IMR-90 (cell line): ENCODE measurements around the gene ITGA4. TPM values are rescaled to one million over a fixed set of nuclear protein-coding genes. Genes with fewer than 3 reads are reported as not detected.

Experiments
- ATAC-seq: fragments of 200-7000 bp; cut with Tn5 transposase; 2 replicates; pipeline ENCODE4 v1.9.1; 2020; ENCODE audit warnings: low read depth, mild to moderate bottlenecking, moderate library complexity
- BruUV-seq: library from RNA; stranded (reverse); fragments of 400-500 nt; replicated peaks from 2 replicates; lab custom pipeline; 2021; lab: Mats Ljungman, UMichigan
- CTCF ChIA-PET: fragments of 300-600 bp; formaldehyde crosslinking; extraction: SDS; loops from one replicate; lab custom pipeline; 2021; ENCODE audit warnings: antibody characterized with exemption; lab: Yijun Ruan, JAX
- POLR2A ChIA-PET: fragments of 300-600 bp; sonication (Branson Sonifier 250); formaldehyde crosslinking; loops from one replicate; lab custom pipeline; 2022; ENCODE audit warnings: antibody characterized with exemption; ENCODE audit not compliant: unreplicated experiment; lab: Charles Lee
- DNase-seq: peaks from one replicate; pipeline ENCODE4 v3.0.0; 2013
- H2AFZ ChIP-seq: replicated peaks from 2 replicates; pipeline ENCODE3; 2013; ENCODE audit warnings: low read length, mild to moderate bottlenecking; ENCODE audit not compliant: poor library complexity
- H2AK5ac ChIP-seq: 2 replicates; pipeline ENCODE4 v1.6.1; 2013; ENCODE audit warnings: low read depth, low read length, inconsistent platforms
- H2AK9ac ChIP-seq: replicated peaks from 2 replicates; pipeline ENCODE3; 2013; ENCODE audit warnings: mild to moderate bottlenecking, low read depth, low read length, moderate library complexity; ENCODE audit not compliant: poor library complexity
- H2BK120ac ChIP-seq: 2 replicates; pipeline ENCODE4 v1.6.1; 2013; ENCODE audit warnings: low read depth, low read length, inconsistent platforms
- H2BK15ac ChIP-seq: 3 replicates; pipeline ENCODE4 v1.6.1; 2013; ENCODE audit warnings: low read depth, low read length, inconsistent platforms
- H2BK20ac ChIP-seq: 2 replicates; pipeline ENCODE4 v1.6.1; 2013; ENCODE audit warnings: low read depth, mild to moderate bottlenecking, inconsistent platforms, low read length, moderate library complexity
- H2BK5ac ChIP-seq: 2 replicates; pipeline ENCODE4 v1.6.1; 2013; ENCODE audit warnings: mild to moderate bottlenecking, low read depth, low read length, inconsistent platforms; ENCODE audit not compliant: poor library complexity, severe bottlenecking
- H3K14ac ChIP-seq: replicated peaks from 2 replicates; pipeline ENCODE4 v1.6.1; 2013; ENCODE audit warnings: low read depth, low read length, inconsistent platforms
- H3K18ac ChIP-seq: 2 replicates; pipeline ENCODE4 v1.6.1; 2013; ENCODE audit warnings: low read depth, low read length, control low read depth
- H3K23ac ChIP-seq: 2 replicates; pipeline ENCODE4 v1.6.1; 2013; ENCODE audit warnings: low read depth, low read length, inconsistent platforms
- H3K27ac ChIP-seq: 2 replicates; pipeline ENCODE4 v1.5.1; 2013; ENCODE audit warnings: mild to moderate bottlenecking, control low read depth, low read length; ENCODE audit not compliant: insufficient read depth
- H3K27me3 ChIP-seq: 2 replicates; pipeline ENCODE4 v1.6.1; 2013; ENCODE audit warnings: low read length; ENCODE audit not compliant: control insufficient read depth, insufficient read depth
- H3K36me3 ChIP-seq: 2 replicates; pipeline ENCODE4 v1.6.1; 2013; ENCODE audit warnings: low read length, mixed read lengths; ENCODE audit not compliant: control insufficient read depth, insufficient read depth
- H3K4ac ChIP-seq: 2 replicates; pipeline ENCODE4 v1.6.1; 2013; ENCODE audit warnings: low read depth, low read length, inconsistent platforms
- H3K4me1 ChIP-seq: 2 replicates; pipeline ENCODE4 v1.6.1; 2013; ENCODE audit warnings: low read length, mixed read lengths; ENCODE audit not compliant: control insufficient read depth, insufficient read depth
- H3K4me2 ChIP-seq: 2 replicates; pipeline ENCODE4 v1.6.1; 2013; ENCODE audit warnings: low read depth, mild to moderate bottlenecking, control low read depth, low read length, moderate library complexity
- H3K4me3 ChIP-seq: 2 replicates; pipeline ENCODE4 v1.5.1; 2013; ENCODE audit warnings: low read depth, mild to moderate bottlenecking, control low read depth, low read length, moderate library complexity; ENCODE audit not compliant: insufficient read depth
- H3K56ac ChIP-seq: 2 replicates; pipeline ENCODE4 v1.6.1; 2013; ENCODE audit warnings: low read length, inconsistent platforms; ENCODE audit not compliant: insufficient read depth; ENCODE audit errors: extremely low read depth
- H3K79me1 ChIP-seq, 2 experiments: 2 replicates each; pipeline ENCODE4 v1.6.1; 2013; ENCODE audit warnings: low read length in 2 of 2, inconsistent platforms in 1 of 2, low read depth in 1 of 2
- H3K9ac ChIP-seq: 2 replicates; pipeline ENCODE4 v1.6.1; 2013; ENCODE audit warnings: low read depth, low read length, control low read depth
- H3K9me1 ChIP-seq: 2 replicates; pipeline ENCODE4 v1.6.1; 2013; ENCODE audit warnings: low read length, inconsistent platforms; ENCODE audit not compliant: insufficient read depth
- H3K9me3 ChIP-seq: 2 replicates; pipeline ENCODE4 v1.6.1; 2013; ENCODE audit warnings: low read length; ENCODE audit not compliant: control insufficient read depth, insufficient read depth
- H4K20me1 ChIP-seq: 2 replicates; pipeline ENCODE4 v1.6.1; 2013; ENCODE audit warnings: low read length, inconsistent platforms; ENCODE audit not compliant: insufficient read depth
- H4K5ac ChIP-seq: 2 replicates; pipeline ENCODE4 v1.6.1; 2013; ENCODE audit warnings: mild to moderate bottlenecking, low read depth, low read length, control low read depth
- H4K8ac ChIP-seq, 2 experiments: 2 replicates each; pipeline ENCODE4 v1.6.1; 2013; ENCODE audit warnings: low read depth in 2 of 2, low read length in 2 of 2, control low read depth in 1 of 2, inconsistent platforms in 1 of 2
- H4K91ac ChIP-seq: 2 replicates; pipeline ENCODE4 v1.6.1; 2013; ENCODE audit warnings: low read depth, low read length, inconsistent platforms; ENCODE audit not compliant: insufficient read depth
- BHLHE40 ChIP-seq: fragments of 150-350 bp; IDR thresholded peaks from 2 replicates; pipeline ENCODE4 v1.6.1; 2016; ENCODE audit warnings: mild to moderate bottlenecking, low read depth, low read length
- CEBPB ChIP-seq: IDR thresholded peaks from 2 replicates; pipeline ENCODE4 v1.6.1; 2012; ENCODE audit warnings: low read depth, low read length, improper control_type of control experiment
- CTCF ChIP-seq: conservative IDR thresholded peaks from 2 replicates; pipeline ENCODE4 v1.5.1; 2012; ENCODE audit warnings: mild to moderate bottlenecking, low read depth, low read length, improper control_type of control experiment
- ELK1 ChIP-seq: fragments of 150-350 bp; IDR thresholded peaks from 2 replicates; pipeline ENCODE4 v1.6.1; 2016; ENCODE audit warnings: low read depth, mild to moderate bottlenecking, low read length, moderate library complexity, borderline replicate concordance
- FOS ChIP-seq: fragments of 150-350 bp; IDR thresholded peaks from 2 replicates; pipeline ENCODE4 v1.6.1; 2016; ENCODE audit warnings: low read depth, low read length
- MAZ ChIP-seq: IDR thresholded peaks from 2 replicates; pipeline ENCODE4 v1.6.1; 2012; ENCODE audit warnings: low read depth, mild to moderate bottlenecking, low read length, improper control_type of control experiment, moderate library complexity, borderline replicate concordance
- MXI1 ChIP-seq: IDR thresholded peaks from 2 replicates; pipeline ENCODE4 v1.6.1; 2012; ENCODE audit warnings: low read depth, mild to moderate bottlenecking, low read length, moderate library complexity, borderline replicate concordance
- NFE2L2 ChIP-seq: fragments of 150-350 bp; IDR thresholded peaks from 2 replicates; pipeline ENCODE4 v1.6.1; 2016; ENCODE audit warnings: low read depth, mild to moderate bottlenecking, low read length
- POLR2A ChIP-seq: IDR thresholded peaks from 2 replicates; pipeline ENCODE4 v1.6.1; 2012; ENCODE audit warnings: mild to moderate bottlenecking, low read depth, low read length
- RAD21 ChIP-seq: IDR thresholded peaks from 2 replicates; pipeline ENCODE4 v1.6.1; 2012; ENCODE audit warnings: low read length, improper control_type of control experiment
- RCOR1 ChIP-seq: IDR thresholded peaks from 2 replicates; pipeline ENCODE4 v1.6.1; 2012; ENCODE audit warnings: mild to moderate bottlenecking, low read length, improper control_type of control experiment; ENCODE audit not compliant: insufficient replicate concordance
- RFX5 ChIP-seq: IDR thresholded peaks from 2 replicates; pipeline ENCODE4 v1.8.0; 2012; ENCODE audit warnings: low read depth, mild to moderate bottlenecking, low read length, moderate library complexity
- SMC3 ChIP-seq: fragments of 150-350 bp; IDR thresholded peaks from 2 replicates; pipeline ENCODE4 v1.6.1; 2016; ENCODE audit warnings: low read depth, mild to moderate bottlenecking, antibody characterized with exemption, low read length, moderate library complexity
- USF2 ChIP-seq: fragments of 150-350 bp; IDR thresholded peaks from 2 replicates; pipeline ENCODE4 v1.6.1; 2017; ENCODE audit warnings: mild to moderate bottlenecking, antibody characterized with exemption, low read length, low read depth
- WGBS, 2 experiments: methylation state at CpG; one replicate each; pipeline versions ENCODE4 v1.1.5 to v1.1.7; 2013; ENCODE audit warnings: missing lambda C conversion rate in 2 of 2; ENCODE audit not compliant: insufficient read length in 1 of 2; ENCODE audit errors: extremely low coverage in 2 of 2; 5-methylcytosine and 5-hydroxymethylcytosine counted together
- dilution Hi-C: fragments of 300-500 bp; cut with HindIII; formaldehyde crosslinking; loops from one replicate; pipeline ENCODE4 v1.14.3; 2018; ENCODE audit warnings: low sequenced_read_pairs; ENCODE audit not compliant: unreplicated experiment
- in situ Hi-C: fragments of 300-500 bp; cut with MboI; formaldehyde crosslinking; loops from 3 replicates; pipeline ENCODE4 v1.14.3; 2019; ENCODE audit warnings: low sequenced_read_pairs, inconsistent platforms, mixed read lengths
- intact Hi-C: fragments of 100-400 bp; cut with micrococcal nuclease; formaldehyde crosslinking; loops from 2 replicates; pipeline ENCODE4 v1.10.0; 2022
- polyA plus RNA-seq, 3 experiments: library from polyadenylated mRNA; depleted of rRNA; stranded (reverse); fragments of >200 nt; gene quantifications; 2 replicates each; pipeline ENCODE4 v1.2.3, GENCODE V29; 2012; ENCODE audit warnings: low replicate concordance in 1 of 3
- total RNA-seq: library from RNA; depleted of rRNA; stranded (reverse); fragments of >200 nt; gene quantifications from 2 replicates; pipeline ENCODE4 v1.2.3, GENCODE V29; 2012

ITGA4 gene
- total and polyA plus RNA-seq, 2 of the 4 experiments (the other 2 are of a cell fraction), result 6.9 to 13.6 TPM

- ChIA-PET CTCF (interaction anchor here (0.6 to 1.0 kb wide), 2 partner anchors 139 to 1433 kb away, joined by 3 to 7 read pairs; no protein-coding TSS in a partner anchor), POLR2A (no interaction called here)
- no peak overlapping the region for H3K56ac ChIP-seq
- no peak overlapping the region for H3K14ac ChIP-seq
- no peak overlapping the region for H2BK5ac ChIP-seq
- H2AK5ac ChIP-seq, result no peak overlapping the region
- intact Hi-C loops (loop anchor here (5.0 kb wide), 1 partner anchor 1077 kb away; no protein-coding TSS in a partner anchor), dilution Hi-C loops (no loop called here), in situ Hi-C loops (loop anchor here (5.0 to 25.0 kb wide), 2 partner anchors 142 to 562 kb away; no protein-coding TSS in a partner anchor)
- no CpG with 5 or more reads among the region's 2 CpGs for WGBS, 2 experiments
- H3K23ac ChIP-seq, result no peak overlapping the region
- no peak overlapping the region for H3K27ac ChIP-seq
- DNase-seq, result no peak
- no peak overlapping the region for H2BK15ac ChIP-seq
- H4K8ac ChIP-seq, result no peak overlapping the region
- H4K20me1 ChIP-seq, result no peaks in the 10 kb centered on the region
- H3K4me1 ChIP-seq, result no peaks in the 10 kb centered on the region
- no peak overlapping the region for H2BK120ac ChIP-seq
- H2AFZ ChIP-seq, result no peak overlapping the region
- BruUV-seq, result no TSS peak
- no peak overlapping the region for H3K4me2 ChIP-seq
- H3K9me3 ChIP-seq, result no peaks in the 10 kb centered on the region
- no peaks in the 10 kb centered on the region for H3K79me1 ChIP-seq
- H4K91ac ChIP-seq, result no peak overlapping the region
- H3K36me3 ChIP-seq, result no peaks in the 10 kb centered on the region
- ATAC-seq, result no peak
- H2AK9ac ChIP-seq, result no peak overlapping the region
- peaks cover 9% of the 10 kb centered on the region for H3K27me3 ChIP-seq
- no peak for TF ChIP-seq BHLHE40
- no peak for TF ChIP-seq RFX5
- no peak for TF ChIP-seq RCOR1
- no peak for TF ChIP-seq ELK1
- TF ChIP-seq USF2, result no peak
- TF ChIP-seq CTCF, result no peak
- no peak for TF ChIP-seq MXI1
- no peak for TF ChIP-seq RAD21
- no peak for TF ChIP-seq FOS
- no peak for TF ChIP-seq NFE2L2
- no peak for TF ChIP-seq CEBPB
- no peak for TF ChIP-seq POLR2A
- no peak for TF ChIP-seq SMC3
- TF ChIP-seq MAZ, result no peak
- H3K4me3 ChIP-seq, result no peak overlapping the region
- no peaks in the 10 kb centered on the region for H3K9me1 ChIP-seq
- no peak overlapping the region for H2BK20ac ChIP-seq
- no peak overlapping the region for H4K5ac ChIP-seq
- H3K9ac ChIP-seq, result no peak overlapping the region
- no peak overlapping the region for H3K18ac ChIP-seq
- no peak overlapping the region for H3K4ac ChIP-seq
Observed at GRCh38 chr2:181575650-181576025, 118.5 kb downstream of the ITGA4 start.
